HT-29 (cell line): ENCODE data around the gene RHCE. TPM values are rescaled to one million over a fixed set of nuclear protein-coding genes. Genes with fewer than 3 reads are reported as not detected.
A peak's percentile ranks its signal among the peaks of the same experiment; 100 is the strongest.
"Not testable (repeated sequence)": the region's sequence is repeated elsewhere in the genome, so short reads cannot be mapped to it uniquely, and the experiment has no call there.

Experiments
- DNase-seq: peaks from one replicate; pipeline ENCODE4 v3.0.0-alpha.2; 2015; ENCODE audit warnings: low spot score
- total RNA-seq: library from RNA; depleted of rRNA; stranded (reverse); fragments of >200 nt; shearing (Covaris generic); gene quantifications from 2 replicates; pipeline ENCODE4 v1.2.3, GENCODE V29; 2014; rRNA removed

The RHCE gene
- total RNA-seq, 1 experiment from 2014 or later, result not detected

DNA sequence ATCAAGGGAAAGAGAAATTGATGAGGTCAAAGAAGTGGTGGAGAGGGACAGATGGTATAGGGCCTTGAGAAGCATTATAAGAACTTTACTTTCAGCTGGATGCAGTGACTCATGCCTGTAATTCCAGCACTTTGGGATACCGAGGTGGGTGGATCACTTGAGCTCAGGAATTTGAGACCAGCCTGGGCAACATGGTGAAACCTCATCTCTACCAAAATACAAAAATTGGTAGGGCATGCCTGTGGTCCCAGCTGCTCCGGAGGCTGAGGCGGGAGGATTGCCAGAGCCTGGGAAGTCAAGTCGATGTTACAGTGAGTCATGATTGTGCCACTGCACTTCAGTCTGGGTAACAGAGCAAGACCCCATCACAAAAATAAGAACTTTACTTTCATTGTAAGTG lies 76.8 kb downstream of the RHCE start:
- no peak for DNase-seq

DNA sequence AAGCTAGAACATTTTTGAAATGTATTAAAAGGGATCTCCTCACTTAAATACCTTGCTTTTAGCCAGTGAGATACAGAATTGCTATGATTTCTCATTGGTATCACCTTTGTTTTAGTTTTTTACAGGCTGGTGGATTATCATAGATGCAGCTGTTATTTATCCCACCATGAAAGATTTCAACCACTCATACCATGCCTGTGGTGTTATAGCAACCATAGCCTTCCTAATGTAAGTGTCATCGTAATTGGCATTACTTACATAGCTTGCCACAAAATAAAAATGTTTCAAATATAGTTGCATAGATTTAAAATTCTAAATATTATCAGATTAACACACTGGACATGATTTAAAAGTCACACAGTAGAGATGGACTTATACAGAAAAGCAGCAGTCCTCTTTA lies 77.8 kb downstream of the RHCE start:
- DNase-seq, result no peak

DNA sequence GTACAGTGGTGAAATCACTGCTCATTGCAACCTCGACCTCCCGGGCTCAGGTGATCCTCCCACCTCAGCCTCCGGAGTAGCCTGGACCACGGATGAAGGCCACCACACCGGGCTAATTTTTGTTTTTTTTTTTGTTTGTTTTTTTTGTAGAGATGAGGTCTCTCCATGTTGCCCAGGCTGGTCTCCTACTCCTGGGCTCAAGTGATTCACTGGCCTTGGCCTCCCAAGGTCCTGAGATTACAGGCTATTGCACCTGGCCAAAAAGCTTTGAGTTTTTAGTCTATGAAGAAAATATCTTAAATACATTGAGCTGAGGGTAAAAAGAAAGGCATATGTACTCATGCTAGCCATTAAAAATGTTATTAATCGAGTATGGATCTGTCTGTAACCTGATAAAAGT lies 78.9 kb downstream of the RHCE start:
- no peak for DNase-seq

DNA sequence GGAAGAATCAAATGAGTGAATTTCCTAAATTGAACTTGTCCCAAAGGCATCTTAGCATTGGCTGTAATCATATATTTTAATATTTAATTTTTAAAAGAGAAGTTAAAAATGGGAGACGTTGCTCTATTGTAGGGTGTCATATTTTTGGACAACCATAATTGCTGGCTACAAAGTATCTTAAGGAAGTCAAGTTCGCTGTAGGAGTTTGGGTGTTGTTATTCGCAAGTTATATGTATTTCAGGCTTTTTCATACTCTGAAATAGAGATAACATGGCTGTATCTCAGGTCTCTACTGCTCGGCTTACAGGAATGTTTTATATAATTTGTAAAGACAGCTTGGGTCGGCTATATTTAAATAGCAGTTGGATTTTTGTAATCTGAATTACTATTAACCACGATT lies 81.6 kb downstream of the RHCE start:
- no peak for DNase-seq

DNA sequence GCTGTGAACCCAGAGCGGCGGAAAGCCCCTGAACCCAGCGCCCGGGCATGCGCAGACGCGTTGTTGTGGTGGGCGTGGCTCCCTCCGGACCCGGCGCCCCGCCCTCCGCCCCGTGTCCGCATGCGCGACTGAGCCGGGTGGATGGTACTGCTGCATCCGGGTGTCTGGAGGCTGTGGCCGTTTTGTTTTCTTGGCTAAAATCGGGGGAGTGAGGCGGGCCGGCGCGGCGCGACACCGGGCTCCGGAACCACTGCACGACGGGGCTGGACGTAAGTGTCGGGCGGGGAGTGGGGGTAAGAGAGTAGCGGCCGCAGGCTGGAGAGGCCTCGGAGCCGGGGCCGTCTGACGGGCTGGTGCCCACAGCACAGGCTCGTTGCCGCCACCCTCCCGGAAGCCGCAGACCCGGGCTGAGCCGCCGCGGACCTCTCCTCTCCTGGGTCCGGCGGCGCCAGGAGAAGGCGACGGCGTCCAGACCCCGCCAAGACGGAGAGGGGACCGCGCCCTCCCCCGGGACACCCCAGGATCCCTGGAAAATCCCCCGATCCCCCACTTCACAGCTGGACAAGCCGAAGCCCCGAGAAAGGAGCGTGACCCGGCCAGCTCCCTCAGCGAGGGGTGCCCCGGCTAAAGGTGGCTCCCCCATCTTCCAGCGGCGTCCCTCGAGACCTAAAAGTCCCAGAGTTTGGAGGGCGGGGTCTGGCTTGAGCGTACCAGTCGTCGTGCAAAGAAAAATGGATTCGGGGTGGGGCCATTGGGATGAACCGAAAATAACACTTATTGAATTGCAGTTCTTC lies 82.2 kb downstream of the RHCE start, which contains the start of gene TMEM50A:
Gene TMEM50A, plus strand, starts transcription at position 147 of the 794 bp plus-strand sequence. CDS start 2,153 bp downstream, outside the sequence.
- peak; percentile 78 for DNase-seq

DNA sequence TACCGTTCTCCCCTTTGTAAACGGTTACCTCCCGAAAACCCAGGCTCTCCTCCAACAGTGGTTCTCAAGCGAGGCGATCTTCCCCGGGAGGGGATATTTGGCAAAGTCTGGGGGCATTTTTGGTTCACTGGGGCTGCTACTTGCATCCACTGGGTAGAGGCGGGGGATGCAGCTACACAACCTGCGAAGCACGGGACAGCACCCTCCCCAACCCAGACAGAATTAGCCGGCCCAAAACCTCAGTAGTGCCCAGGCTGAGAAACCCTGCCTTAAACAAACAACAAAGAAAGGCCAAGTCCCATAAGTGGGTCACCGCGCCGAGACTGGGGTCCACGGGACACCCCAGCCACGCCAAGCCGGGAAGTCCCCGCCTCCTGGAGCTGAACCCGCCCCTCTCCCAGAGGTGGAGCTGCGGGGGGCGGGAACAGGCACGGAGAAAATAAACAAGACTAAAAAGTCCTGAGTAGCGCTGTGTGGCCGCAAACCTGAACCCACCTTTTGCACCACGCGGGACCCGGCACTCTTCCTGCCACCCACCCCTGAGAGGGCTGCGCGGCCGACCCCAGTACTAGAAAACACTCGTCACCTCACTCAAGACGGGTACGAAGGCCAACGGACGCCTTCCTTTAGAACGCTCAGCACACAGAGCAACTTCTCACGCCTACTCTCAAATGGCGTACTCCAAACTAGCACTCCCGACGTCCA lies 83.0 kb downstream of the RHCE start:
- not testable (repeated sequence) for DNase-seq

DNA sequence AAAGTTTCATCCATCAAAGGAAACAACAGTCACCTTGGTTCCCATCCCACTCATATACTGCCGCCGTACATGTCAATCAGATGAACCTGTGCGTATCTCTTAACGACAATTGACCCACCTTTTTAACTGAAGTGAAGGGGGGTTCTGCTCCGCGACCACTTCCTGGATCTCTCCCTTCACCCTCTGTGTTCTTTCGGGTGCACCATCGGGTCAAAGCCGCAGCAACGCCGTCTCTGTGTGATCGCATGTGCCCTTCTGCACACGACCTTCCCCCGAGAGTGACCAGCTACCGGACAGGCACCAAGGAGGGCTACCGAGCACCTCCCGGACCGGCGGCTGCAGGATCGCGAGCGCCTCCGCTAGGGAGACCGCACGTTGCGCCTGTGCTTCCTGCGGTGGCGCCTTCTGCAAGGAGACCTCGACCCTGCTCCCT lies 83.7 kb downstream of the RHCE start:
- DNase-seq, result not testable (repeated sequence)

DNA sequence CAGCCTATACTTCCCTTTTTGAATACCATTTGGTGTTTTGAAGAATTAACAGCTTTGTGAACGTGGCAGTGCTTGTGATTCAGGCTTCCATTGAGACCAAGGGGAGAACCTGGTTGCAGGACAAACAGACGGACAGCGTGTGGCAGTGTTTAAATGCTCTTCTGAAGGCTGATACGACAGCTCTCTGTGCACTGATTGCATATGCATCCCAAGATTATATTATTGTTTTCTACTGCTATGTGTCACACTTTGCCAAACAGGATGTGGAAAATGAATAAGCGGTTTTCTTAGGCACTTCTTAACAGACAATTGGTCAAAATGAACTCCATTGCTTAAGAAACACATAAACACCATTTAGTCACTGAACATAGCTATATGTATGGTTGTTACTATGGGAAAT lies 90.7 kb downstream of the RHCE start:
- DNase-seq, result not testable (repeated sequence)

DNA sequence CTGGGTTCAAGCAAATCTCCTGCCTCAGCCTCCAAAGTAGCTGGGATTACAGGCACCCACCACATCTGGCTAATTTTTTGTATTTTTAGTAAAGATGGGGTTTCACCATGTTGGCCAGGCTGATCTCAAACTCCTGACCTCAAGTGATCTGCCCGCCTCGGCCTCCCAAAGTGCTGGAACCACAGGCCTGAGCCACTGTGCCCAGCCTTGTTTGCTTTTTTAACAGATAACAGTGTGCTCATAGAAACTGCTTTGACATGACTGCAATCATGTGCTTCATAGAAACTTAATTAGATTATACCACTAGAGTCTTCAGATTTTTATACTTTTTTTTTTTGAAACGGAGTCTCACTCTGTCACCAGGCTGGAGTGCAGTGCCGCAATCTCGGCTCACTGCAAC lies 91.3 kb downstream of the RHCE start:
- not testable (repeated sequence) for DNase-seq

DNA sequence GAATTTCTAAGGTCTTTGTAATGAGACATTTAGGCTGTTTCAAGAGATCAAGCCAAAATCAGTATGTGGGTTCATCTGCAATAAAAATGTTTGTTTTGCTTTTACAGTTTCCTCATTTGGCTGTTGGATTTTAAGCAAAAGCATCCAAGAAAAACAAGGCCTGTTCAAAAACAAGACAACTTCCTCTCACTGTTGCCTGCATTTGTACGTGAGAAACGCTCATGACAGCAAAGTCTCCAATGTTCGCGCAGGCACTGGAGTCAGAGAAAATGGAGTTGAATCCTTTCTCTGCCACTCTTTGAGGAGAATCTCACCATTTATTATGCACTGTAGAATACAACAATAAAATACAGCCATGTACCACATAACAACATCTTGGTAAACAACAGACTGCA lies 91.8 kb downstream of the RHCE start:
- not testable (repeated sequence) for DNase-seq

DNA sequence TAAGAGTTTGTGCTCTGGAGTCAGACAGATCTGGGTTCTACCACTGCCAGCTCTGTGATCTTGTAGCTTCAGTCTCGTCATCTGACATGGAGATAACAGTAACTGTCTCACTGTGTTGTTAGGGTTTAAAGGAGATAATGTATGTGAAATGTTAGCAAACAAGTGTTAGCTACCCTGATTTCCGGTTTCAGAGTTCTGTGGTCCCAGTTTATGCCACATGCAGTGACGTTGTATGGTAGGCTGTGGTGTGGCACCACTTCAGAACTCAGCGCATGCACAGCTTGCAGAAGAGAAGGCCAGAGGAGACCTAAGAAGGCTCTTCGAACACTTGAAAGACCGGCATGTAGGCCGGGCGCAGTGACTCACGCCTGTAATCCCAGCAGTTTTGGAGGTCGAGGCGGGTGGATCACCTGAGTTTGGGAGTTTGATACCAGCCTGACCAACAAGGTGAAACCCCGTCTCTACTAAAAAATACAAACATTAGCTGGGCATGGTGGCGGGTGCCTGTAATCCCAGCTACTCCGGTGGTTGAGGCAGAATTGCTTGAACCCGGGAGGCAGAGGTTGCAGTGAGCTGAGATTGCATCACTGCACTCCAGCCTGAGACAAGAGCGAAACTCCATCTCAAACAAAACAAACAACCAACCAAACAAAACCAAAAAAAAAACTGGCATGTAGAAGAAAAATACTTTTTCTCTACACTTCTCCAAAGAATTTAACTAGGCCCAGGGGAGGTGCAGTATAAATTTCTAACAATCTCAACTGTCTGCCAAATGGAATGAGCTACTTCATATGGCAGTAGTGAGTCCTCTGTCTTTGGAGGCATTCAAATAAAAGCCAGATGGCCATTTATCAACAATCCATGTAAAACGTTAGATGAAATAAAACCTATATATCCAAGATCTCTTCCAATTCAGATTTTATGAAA lies 92.5 kb downstream of the RHCE start:
- DNase-seq, result not testable (repeated sequence)

DNA sequence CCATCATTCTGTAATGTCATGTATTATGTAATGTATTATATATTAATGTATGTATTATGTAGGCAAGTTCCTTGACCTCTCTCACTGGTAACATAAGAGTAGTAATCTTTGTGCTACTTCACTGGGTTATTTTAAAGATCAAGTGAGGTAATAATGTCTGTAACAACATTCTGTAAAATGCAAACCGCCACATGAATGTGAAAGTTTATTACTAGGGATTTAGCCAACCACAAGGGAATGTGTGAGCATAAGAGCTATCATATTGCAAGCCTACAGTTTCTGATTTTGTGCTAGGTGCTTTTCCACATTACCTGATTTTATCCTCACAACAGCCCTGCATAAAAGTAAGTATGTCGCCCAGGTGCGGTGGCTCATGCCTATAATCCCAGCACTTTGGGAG lies 96.2 kb downstream of the RHCE start:
- not testable (repeated sequence) for DNase-seq

DNA sequence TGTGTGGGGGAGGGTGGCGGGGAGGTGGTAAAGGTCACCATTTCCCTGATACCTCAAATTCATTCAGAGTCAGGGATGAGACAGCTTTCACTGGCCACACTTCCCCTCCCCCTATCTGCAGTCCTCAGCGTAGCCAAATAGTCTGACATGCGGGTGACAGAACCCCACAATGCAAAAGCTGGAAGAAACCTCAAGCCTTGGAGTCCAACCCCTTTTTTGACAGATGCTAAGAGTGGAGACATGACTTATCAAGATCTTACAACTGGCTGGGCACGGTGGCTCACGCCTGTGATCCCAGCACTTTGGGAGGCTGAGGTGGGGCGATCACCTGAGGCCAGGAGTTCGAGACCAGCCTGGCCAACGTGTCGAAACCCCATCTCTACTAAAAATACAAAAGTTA lies 98.5 kb downstream of the RHCE start:
- DNase-seq, result not testable (repeated sequence)

DNA sequence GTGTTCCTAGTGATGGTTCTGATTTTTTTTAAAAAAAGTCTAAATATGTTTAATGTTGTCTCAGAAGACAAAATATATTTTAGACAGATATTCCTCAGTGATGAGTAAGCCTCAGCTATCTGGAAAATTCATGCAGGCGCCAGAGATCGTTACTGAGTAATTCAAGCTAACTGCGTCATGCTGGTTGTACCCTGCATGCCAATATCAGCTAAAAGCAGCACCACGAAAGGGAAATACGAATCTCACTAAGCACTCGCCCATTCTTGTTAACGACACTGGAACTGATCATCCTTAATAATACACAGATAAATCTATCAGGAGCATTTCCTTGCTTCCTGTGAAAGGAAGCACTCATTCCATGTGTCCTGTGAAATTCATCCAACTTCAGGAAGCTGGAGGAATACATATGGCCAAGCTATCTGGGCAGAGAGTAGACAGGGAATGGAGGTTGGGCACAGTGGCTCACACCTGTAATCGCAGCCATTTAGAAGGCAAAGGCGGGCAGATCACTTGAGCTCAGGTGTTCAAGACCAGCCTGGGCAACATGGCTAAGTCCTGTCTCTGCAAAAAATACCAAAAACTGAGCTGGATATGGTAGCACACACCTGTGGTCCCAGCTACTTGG lies 100.2 kb downstream of the RHCE start:
- DNase-seq, result not testable (repeated sequence)

DNA sequence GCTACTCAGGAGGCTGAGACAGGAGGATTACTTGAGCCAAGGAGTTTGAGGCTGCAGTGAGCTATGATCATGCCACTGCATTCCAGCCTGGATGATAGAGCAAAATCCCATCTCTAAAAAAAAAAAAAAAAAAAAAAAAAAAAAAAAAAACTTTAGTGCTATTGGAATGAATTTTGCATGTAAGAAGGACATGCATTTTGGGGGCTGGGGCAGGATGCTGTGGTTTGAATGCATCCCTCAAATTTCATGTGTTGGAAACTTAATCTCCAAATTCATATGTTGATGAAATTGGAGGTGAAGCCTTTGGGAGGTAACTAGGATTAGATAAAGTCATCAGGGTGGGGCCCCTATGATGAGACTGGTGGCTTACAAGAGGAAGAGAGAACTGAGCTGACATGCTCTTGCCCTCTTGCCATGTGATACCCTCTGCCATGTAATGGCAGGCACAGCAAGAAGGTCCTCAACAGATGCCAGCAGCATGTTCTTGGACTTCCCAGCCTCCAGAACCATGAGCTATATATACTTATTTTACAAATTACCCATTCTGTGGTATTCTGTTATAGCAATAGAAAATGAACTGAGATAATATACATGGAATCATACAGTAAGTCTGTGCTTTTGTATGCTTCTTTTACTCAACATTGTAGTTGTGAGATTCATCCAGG lies 107.7 kb downstream of the RHCE start:
- DNase-seq, result not testable (repeated sequence)

Other genes with a start within 250 kb of the RHCE start
- gene SYF2, start 188.3 kb downstream of the RHCE start, total RNA-seq, result 18.5 and 19.0 TPM in 2 replicates
- 99.6 and 105 TPM in 2 replicates for gene RSRP1, start 173.4 kb downstream of the RHCE start, total RNA-seq
- 0.66 TPM in 1 of 2 replicates, not detected in the other for gene RHD, start 148.3 kb downstream of the RHCE start, total RNA-seq
- gene TMEM50A, start 82.5 kb downstream of the RHCE start, total RNA-seq, result 58.2 and 75.3 TPM in 2 replicates
- 6.3 TPM in 2 replicates for gene MACO1, start 10.1 kb upstream of the RHCE start, total RNA-seq
- 12.4 and 17.2 TPM in 2 replicates for gene LDLRAP1, start 122.8 kb upstream of the RHCE start, total RNA-seq
- 0.10 and 0.28 TPM in 2 replicates for gene MAN1C1, start 196.0 kb upstream of the RHCE start, total RNA-seq